DMS 273 (cell line): ENCODE results near the gene NEK1.
"Not testable (repeated sequence)": the region's sequence is repeated elsewhere in the genome, so short reads cannot be mapped to it uniquely, and the experiment has no call there.

Experiments used
- DNase-seq: peaks from one replicate; lab custom pipeline; 2025; ENCODE audit not compliant: unreplicated experiment; lab: John Stamatoyannopoulos, UW

Gene NEK1

GRCh38 chr4:169628579-169628978 lies 16.2 kb upstream of the NEK1 start:
- no peak for DNase-seq

- DNase-seq, result no peak
Measured at GRCh38 chr4:169627307-169627706, 14.9 kb upstream of the NEK1 start.

GRCh38 chr4:169626331-169627282 lies 14.2 kb upstream of the NEK1 start:
- no peak for DNase-seq

GRCh38 chr4:169625886-169626285 lies 13.5 kb upstream of the NEK1 start:
- DNase-seq, result no peak

- not testable (repeated sequence) for DNase-seq
Measured at GRCh38 chr4:169624012-169624411, 11.6 kb upstream of the NEK1 start.

- no peak for DNase-seq
Measured at GRCh38 chr4:169622566-169622965, 10.2 kb upstream of the NEK1 start.

- peak; percentile 53 for DNase-seq
Measured at GRCh38 chr4:169621731-169622492, 9.5 kb upstream of the NEK1 start.

- peak; percentile 59 for DNase-seq
Measured at GRCh38 chr4:169620880-169621248, 8.5 kb upstream of the NEK1 start.

- DNase-seq, result peak; percentile 99
Measured at GRCh38 chr4:169619958-169620879, 7.8 kb upstream of the NEK1 start, which contains the start of gene CLCN3. TSS of gene CLCN3 (plus strand) at chr4:169620578. CDS start at chr4:169635929, 15,351 bp downstream.

GRCh38 chr4:169619518-169619957 lies 7.2 kb upstream of the NEK1 start:
- peak; percentile 66 for DNase-seq

GRCh38 chr4:169618986-169619385 lies 6.6 kb upstream of the NEK1 start:
- DNase-seq, result no peak

GRCh38 chr4:169618286-169618685 lies 5.9 kb upstream of the NEK1 start:
- DNase-seq, result no peak

GRCh38 chr4:169617306-169617705 lies 4.9 kb upstream of the NEK1 start:
- DNase-seq, result no peak

GRCh38 chr4:169616846-169617245 lies 4.5 kb upstream of the NEK1 start:
- DNase-seq, result no peak

GRCh38 chr4:169615467-169616106 lies 3.2 kb upstream of the NEK1 start:
- no peak for DNase-seq

- DNase-seq, result peak; percentile 84
Measured at GRCh38 chr4:169612871-169613859, 782 bp upstream of the NEK1 start.

GRCh38 chr4:169611157-169611556 lies 1.2 kb downstream of the NEK1 start:
- DNase-seq, result peak; percentile 4

- DNase-seq, result no peak
Measured at GRCh38 chr4:169604903-169605331, 7.5 kb downstream of the NEK1 start.
